ENCODE data around the gene BEAN1.

Gene BEAN1

DNA sequence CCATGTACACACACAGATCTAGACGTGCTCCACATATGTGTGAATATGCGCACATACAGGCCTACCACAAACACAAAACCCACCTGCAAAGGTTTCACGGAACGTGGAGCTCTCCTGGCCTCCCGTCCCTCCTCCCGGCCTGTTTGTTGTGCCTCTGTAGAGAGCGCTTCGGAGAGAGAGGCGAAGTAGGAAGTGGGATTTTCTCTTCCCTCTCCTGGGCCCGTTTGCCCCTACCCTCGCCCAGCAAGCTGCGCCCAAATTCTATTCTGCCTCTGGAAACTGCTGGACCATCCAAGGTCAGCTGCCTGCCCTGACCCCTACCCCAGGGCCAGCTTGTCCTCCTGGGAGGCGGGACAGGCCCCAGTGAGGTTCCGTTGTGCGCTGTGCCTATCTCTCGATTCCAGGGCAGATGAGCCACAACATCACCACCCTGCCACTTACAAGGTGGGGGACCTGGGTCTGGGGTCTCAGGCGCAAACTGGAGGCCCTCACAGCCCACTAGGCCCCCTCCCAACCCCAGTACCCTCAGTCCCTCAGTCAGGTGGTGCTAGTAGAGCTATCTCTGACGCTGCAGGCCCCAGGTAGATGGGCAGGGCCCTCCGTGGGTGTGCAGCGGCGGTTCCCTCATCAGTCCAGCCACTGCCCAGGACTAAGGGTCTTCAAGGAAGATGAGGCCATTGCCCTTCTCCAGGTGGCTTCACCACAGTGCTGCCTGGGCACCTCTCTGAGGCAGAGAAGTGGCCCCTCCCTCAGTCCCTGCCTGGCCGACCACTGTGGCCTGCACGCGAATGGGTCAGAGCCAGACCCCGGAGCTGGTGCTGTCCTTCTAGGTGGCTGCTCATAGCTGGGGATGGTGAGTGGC is 54.2 kb downstream of the BEAN1 start:
- no peak overlapping the region for H3K27ac ChIP-seq
- TF ChIP-seq, protein P1, sequence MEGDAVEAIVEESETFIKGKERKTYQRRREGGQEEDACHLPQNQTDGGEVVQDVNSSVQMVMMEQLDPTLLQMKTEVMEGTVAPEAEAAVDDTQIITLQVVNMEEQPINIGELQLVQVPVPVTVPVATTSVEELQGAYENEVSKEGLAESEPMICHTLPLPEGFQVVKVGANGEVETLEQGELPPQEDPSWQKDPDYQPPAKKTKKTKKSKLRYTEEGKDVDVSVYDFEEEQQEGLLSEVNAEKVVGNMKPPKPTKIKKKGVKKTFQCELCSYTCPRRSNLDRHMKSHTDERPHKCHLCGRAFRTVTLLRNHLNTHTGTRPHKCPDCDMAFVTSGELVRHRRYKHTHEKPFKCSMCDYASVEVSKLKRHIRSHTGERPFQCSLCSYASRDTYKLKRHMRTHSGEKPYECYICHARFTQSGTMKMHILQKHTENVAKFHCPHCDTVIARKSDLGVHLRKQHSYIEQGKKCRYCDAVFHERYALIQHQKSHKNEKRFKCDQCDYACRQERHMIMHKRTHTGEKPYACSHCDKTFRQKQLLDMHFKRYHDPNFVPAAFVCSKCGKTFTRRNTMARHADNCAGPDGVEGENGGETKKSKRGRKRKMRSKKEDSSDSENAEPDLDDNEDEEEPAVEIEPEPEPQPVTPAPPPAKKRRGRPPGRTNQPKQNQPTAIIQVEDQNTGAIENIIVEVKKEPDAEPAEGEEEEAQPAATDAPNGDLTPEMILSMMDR (conservative IDR thresholded peaks at IDR 0.05) = no peak

DNA sequence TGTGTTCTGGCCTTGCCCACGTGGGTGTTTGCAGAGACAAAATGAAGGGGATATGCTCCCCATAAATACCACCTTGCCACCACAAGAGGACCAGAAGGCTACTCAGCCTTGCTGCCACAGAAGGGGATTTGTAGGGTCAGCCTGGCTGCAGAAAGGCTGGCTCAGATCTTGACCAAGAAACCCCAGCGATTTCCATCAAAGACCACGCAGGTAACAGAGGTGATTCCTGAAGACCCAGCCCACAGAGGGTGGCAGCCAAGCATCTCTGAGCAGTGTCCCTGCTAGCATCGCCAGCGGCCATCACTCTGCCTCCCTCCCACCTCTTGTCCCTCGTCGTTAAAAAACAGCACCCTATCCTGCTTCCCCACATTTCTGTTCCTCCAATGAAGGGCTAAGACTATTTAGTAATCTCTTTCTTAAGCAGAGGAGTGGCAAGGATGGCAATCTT is 54.9 kb downstream of the BEAN1 start:
- TF ChIP-seq, protein P1 (conservative IDR thresholded peaks at IDR 0.05) = no peak
- H3K27ac ChIP-seq = no peak overlapping the region

DNA sequence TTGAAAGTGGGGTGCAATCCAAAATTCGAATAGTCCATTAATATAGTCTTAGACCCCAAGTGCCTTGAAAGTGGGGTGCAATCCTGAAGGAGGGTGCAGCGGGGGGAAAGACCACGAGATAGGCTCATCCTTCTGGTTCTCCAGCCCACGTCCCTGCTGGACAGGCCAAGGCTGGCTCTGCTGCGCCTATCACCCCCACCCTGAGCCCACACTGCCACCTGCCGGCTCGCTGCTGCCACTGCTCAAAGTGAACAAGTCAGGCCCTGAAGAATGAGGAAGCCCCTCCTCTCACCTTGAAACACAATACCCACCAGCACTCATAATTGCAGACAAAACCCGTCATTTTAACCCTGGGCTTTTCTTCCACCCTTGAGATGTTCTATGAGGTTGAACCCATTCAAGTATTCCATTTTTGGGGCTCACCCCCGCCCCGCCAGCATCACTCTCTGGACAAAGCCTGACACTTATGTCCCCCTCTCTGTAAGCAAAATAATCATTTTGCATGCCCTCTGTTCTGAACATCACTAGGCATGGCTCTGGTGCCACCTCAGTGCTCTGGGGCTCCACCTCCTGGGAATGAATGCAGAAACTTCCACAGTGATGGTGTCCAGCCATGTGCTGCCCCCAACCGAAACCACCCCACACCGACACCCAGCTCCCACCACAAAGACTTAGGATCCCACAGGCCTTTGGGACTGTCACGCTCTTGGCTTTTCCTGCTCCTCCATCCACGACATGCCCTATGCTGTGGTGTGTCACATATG is 56.8 kb downstream of the BEAN1 start:
- TF ChIP-seq, protein P1 (conservative IDR thresholded peaks at IDR 0.05) = peak; percentile 91
- no peak overlapping the region for H3K27ac ChIP-seq

DNA sequence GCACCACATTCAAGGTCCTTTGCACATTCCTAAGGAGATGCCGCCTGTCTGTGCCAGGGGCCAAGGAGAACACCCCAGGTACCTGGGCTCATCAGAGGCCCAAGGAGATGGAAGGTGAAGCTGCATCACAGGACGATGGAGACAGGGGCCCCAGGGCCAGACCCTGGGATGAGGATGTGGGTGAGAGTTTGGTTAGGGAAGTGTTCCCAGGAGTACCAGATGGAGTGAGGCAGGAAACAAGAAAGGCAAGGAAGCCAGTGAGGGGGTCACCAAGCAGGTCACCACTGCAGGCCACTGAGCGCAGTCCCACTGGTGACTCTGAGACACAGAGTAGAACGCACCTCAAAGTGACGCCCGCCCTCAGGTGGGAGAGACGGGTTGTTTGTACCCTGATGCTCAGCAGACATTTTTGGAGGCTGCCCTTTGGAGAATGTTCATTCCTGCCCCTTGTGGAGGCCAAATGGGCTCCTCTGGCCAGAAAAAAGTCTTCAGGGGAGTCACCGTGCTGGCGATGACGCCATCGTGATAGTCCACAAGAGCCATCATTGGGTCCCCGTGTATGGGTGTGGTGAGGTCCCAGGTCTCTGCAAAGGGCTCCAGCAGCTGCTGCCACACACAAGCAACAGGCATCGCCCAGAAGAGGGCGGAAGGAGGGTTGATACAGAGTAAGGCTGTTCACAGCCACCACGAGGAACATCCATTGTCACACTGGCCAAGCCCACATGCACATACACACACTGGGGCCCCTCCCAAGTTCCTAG is 57.5 kb downstream of the BEAN1 start:
- no peak overlapping the region for H3K27ac ChIP-seq

DNA sequence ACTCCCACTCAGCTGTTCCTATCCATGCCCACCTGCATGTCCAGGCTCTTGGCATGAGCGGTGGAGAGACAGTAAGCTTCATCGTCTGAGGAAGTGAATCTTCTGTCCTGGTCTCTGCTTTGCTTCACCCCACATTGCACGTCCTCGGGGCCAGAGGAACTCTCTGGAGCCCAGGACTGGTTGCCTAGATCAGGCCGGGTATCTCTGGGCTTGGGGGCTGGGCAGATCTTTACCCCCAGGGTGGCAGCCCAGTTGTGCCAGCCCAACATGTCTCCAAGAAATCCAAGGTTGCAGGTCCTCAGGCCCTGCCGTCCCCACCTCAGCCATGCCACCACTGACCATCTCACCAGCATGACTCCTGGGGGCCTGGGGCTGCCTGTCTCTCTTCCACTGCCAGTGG is 58.3 kb downstream of the BEAN1 start:
- H3K27ac ChIP-seq = no peak overlapping the region
- TF ChIP-seq, protein P1 (conservative IDR thresholded peaks at IDR 0.05) = no peak

More for the DNA sequence above, 57.5 kb downstream of the BEAN1 start:
- TF ChIP-seq, protein P1 (conservative IDR thresholded peaks at IDR 0.05) = no peak

DNA sequence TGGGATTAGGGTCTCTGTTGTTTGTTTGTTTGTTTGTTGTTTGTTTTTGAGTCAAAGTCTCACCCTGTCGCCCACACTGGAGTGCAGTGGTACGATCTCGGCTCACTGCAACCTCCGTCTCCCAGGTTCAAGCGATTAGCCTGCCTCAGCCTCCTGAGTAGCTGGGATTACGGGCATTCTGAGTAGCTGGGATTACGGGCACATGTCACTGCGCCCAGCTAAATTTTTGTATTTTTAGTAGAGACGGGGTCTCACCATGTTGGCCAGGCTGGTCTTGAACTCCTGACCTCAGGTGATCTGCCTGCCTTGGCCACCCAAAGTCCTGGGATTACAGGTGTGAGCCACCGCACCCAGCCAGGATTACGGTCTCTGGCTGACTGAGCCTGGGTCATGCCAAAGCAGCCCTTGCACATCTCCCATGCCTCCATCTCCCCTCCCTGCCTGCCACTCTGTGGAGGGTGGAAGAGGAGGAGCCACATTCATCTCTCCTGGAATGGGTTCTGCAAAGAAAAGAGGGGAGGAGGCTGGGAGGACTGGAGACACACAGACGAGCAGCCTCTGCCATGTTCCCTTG is 59.2 kb downstream of the BEAN1 start:
- H3K27ac ChIP-seq = no peak overlapping the region; the same call in 1 of the 2 replicates
- TF ChIP-seq, protein P1 (conservative IDR thresholded peaks at IDR 0.05) = no peak
